ENCODE data around the gene RFC2. TPM values are rescaled to one million over a fixed set of nuclear protein-coding genes. Genes with fewer than 3 reads are reported as not detected.
"Not testable (repeated sequence)": the region's sequence is repeated elsewhere in the genome, so short reads cannot be mapped to it uniquely, and the experiment has no call there.

The RFC2 gene
- total RNA-seq, 1 experiment from 2014 or later: 27.4 TPM

DNA sequence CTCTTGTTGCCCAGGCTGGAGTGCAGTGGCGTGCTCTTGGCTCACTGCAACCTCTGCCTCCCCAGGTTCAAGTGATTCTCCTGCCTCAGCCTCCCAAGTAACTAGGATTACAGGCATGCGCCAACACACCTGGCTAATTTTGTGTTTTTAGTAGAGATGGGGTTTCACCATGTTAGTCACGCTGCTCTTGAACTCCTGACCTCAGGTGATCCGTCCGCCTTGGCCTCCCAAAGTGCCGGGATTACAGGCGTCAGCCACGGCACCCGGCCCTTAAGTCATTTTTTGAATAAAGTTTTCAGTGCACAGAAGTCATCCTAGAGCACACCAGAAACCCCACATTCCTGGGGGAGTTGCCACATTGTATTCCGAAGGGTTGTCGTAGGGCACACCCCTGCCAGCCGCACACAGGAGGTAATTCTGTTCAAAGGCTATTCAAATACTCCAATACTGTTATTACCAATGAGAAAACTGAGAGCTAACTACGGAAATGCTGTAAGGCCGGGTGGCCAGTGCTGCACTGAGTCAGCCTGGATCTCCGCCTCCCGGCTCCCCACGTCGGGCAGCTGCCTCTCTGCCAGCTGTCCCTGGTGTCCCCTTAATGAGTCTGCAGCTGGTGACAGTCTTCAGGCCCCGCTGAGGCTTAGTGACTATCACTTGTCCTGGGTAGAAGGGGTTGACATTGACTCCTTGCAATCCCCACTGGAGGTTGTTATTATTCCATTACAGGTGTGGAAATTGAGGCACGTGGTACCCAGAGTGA, 8.6 kb upstream of the RFC2 start:
- no peak for DNase-seq
- H3K4me3 ChIP-seq: no peak overlapping the region
- no peaks in the 10 kb centered on the region for H3K9me3 ChIP-seq
- no peaks in the 10 kb centered on the region for H3K36me3 ChIP-seq
- no peaks in the 10 kb centered on the region for H3K27me3 ChIP-seq

GRCh38 chr7:74258639-74259038, 4.4 kb upstream of the RFC2 start:
- Histone ChIP-seq H3K9me3 (no peaks in the 10 kb centered on the region), H3K4me3 (no peak overlapping the region), H3K27me3 (no peaks in the 10 kb centered on the region), H3K36me3 (no peaks in the 10 kb centered on the region)
- no peak for DNase-seq

GRCh38 chr7:74256491-74257408, 2.6 kb upstream of the RFC2 start:
- no peaks in the 10 kb centered on the region for H3K36me3 ChIP-seq
- no peak for DNase-seq
- no peaks in the 10 kb centered on the region for H3K27me3 ChIP-seq
- no peak overlapping the region for H3K4me3 ChIP-seq
- H3K9me3 ChIP-seq: no peaks in the 10 kb centered on the region

DNA sequence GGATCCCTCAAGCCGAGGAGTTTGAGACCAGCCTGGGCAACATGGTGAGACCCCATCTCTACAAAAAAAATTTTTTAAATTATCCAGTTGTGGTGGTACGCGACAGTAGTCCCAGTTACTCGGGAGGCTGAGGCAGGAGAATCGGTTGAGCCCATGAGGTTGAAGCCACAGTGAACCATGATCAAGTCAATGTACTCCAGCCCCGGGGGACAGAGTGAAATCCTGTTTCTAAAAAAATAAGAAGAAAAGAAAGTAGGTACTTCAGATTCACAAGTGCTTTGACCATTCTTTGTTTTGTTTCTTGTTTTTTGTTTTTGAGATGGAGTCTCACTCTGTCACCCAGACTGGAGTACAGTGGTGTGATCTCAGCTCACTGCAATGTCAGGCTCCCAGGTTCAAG, 1.3 kb upstream of the RFC2 start:
- peak overlapping the region; percentile 89; the same call in 1 of the 2 replicates for H3K4me3 ChIP-seq
- H3K36me3 ChIP-seq: peaks cover 10% of the 10 kb centered on the region
- not testable (repeated sequence) for H3K9me3 ChIP-seq, H3K27me3 ChIP-seq, DNase-seq

- H3K4me3 ChIP-seq: peak overlapping the region; percentile 89
- peaks cover 13% of the 10 kb centered on the region for H3K36me3 ChIP-seq
- H3K9me3 ChIP-seq: no peaks in the 10 kb centered on the region
- no peaks in the 10 kb centered on the region for H3K27me3 ChIP-seq
- DNase-seq: no peak
Measured at GRCh38 chr7:74254858-74255379, 720 bp upstream of the RFC2 start.

DNA sequence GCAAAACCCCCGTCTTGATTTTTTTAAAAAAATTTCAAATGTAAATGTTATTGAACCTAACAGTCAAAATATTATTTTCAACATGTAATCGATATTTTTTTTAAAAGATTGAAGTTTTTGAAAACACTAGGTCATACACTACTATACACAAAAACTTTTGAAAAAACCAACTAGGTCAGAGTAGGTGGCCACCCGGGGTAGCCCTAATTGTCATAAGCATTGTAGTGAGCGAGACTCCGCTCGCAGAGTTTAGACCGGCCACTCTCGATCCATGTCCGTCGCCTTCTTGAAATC, 417 bp downstream of the RFC2 start:
- Histone ChIP-seq H3K36me3 (peaks cover 18% of the 10 kb centered on the region), H3K4me3 (peak overlapping the region; percentile 89), H3K9me3 (no peaks in the 10 kb centered on the region), H3K27me3 (no peaks in the 10 kb centered on the region)
- DNase-seq: no peak

GRCh38 chr7:74253331-74253730, 868 bp downstream of the RFC2 start:
- DNase-seq: no peak
- Histone ChIP-seq H3K4me3 (peak overlapping the region; percentile 89), H3K27me3 (no peaks in the 10 kb centered on the region), H3K9me3 (no peaks in the 10 kb centered on the region), H3K36me3 (peaks cover 18% of the 10 kb centered on the region)

- DNase-seq: no peak
- Histone ChIP-seq H3K4me3 (peak overlapping the region; percentile 89; the same call in 1 of the 2 replicates), H3K36me3 (peaks cover 18% of the 10 kb centered on the region), H3K9me3 (no peaks in the 10 kb centered on the region), H3K27me3 (no peaks in the 10 kb centered on the region)
Measured at GRCh38 chr7:74252893-74253292, 1.3 kb downstream of the RFC2 start.

GRCh38 chr7:74249058-74249457, 5.1 kb downstream of the RFC2 start:
- not testable (repeated sequence) for H3K9me3 ChIP-seq, DNase-seq, H3K4me3 ChIP-seq, H3K27me3 ChIP-seq
- peaks cover 20% of the 10 kb centered on the region for H3K36me3 ChIP-seq

DNA sequence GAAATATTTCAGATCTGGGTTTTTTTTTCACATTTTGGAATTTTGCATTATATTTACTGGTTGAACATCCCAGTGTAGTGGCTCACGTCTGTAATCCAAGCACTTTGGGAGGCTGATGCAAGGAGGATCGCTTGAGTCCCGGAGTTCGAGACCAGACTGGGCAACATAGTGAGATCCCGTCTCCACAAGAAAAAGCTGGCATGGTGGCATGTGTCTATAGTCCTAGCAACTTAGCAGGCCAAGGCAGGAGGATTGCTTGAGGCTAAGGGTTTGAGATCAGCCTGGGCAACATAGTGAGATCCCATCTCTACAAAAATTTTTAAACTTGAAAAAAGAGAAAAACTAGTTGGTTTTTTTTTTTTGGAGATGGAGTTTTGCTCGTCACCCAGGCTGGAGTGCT, 6.0 kb downstream of the RFC2 start:
- Histone ChIP-seq H3K9me3 (no peaks in the 10 kb centered on the region), H3K27me3 (no peaks in the 10 kb centered on the region), H3K4me3 (no peak overlapping the region), H3K36me3 (peaks cover 20% of the 10 kb centered on the region)
- no peak for DNase-seq

- DNase-seq: no peak
- Histone ChIP-seq H3K27me3 (no peaks in the 10 kb centered on the region), H3K36me3 (peaks cover 26% of the 10 kb centered on the region), H3K9me3 (no peaks in the 10 kb centered on the region), H3K4me3 (no peak overlapping the region)
Measured at GRCh38 chr7:74246497-74246896, 7.7 kb downstream of the RFC2 start.

GRCh38 chr7:74242122-74242443, 12.1 kb downstream of the RFC2 start:
- Histone ChIP-seq H3K36me3 (peaks cover 6% of the 10 kb centered on the region), H3K27me3 (no peaks in the 10 kb centered on the region), H3K4me3 (no peak overlapping the region), H3K9me3 (no peaks in the 10 kb centered on the region)
- DNase-seq: no peak

DNA sequence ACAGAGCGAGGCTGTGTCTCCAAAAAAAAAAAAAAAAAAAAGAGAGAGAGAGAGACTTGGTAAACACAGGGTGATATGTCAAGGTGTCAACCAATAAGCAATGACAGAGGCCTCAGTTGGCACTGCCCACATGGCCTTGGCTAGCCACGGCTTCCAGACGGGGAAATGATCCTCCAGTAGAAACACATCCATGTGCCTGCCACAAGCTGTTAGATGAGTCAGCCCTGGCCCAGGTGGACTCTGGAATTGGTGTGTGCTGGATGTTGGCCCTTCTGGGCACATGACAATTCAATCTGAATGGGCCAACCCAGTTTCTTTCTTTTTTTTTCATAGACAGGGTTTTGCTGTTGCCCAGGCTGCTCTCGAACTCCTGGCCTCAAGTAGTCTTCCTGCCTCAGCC, 13.7 kb downstream of the RFC2 start:
- Histone ChIP-seq H3K4me3 (no peak overlapping the region), H3K27me3 (no peaks in the 10 kb centered on the region), H3K36me3 (peaks cover 7% of the 10 kb centered on the region), H3K9me3 (no peaks in the 10 kb centered on the region)
- no peak for DNase-seq

DNA sequence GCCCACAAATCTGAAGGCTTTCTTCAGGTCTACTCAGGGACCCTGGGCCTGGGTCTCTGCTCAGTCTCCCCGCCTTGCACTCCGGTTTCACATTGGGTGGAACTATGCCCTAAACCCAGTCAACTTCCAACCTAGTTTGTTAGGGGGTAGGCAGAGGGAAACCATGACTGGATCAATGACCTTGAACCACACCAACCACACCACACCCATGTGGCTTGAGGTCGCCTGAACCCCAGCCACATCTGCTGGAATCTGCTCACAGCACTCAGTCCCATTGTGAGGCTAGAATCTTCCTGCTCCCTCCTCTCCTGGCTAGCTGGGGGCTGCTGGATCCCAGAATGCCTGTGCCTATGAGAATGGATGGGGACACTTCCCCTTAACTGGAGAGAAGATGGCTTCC, 17.9 kb downstream of the RFC2 start:
- peaks cover 2% of the 10 kb centered on the region for H3K36me3 ChIP-seq
- no peaks in the 10 kb centered on the region for H3K27me3 ChIP-seq
- DNase-seq: no peak
- H3K9me3 ChIP-seq: no peaks in the 10 kb centered on the region
- H3K4me3 ChIP-seq: no peak overlapping the region

DNA sequence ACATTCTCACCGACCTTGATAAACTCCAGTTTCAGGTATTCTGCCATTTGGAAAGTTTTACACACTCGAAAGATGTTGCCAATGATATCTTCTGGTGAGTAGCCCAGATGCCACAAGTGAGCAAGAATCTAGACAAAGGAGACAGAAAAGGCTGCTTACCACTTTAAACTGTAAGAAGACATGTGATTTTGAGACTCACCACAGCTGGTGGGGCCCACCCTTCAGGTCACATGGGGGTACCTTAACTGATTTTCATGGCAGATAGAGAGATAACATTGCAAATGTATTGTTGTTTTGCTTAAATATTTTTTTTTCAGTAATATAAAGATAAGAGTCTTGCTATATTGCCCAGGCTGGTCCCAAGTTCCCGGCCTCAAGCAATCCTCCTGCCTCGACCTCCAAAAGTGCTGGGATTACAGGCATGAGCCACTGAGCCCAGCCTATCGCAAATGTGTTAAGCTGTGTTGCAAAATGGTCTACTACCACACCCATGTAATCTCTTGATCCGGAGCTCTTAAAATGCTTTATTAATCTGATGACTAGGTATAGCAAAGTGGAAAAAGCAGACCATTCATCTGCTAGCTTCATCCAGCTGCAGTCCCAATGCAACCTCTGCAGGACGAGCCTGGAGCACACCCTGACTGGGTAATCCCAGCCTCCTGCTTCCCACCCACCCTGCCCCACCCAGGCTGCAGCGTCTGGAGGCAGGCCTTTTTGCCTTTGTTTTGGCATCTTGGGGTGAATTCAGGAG, 18.5 kb downstream of the RFC2 start:
- no peaks in the 10 kb centered on the region for H3K9me3 ChIP-seq
- no peak overlapping the region for H3K4me3 ChIP-seq
- no peak for DNase-seq
- H3K36me3 ChIP-seq: peaks cover 2% of the 10 kb centered on the region
- H3K27me3 ChIP-seq: no peaks in the 10 kb centered on the region

GRCh38 chr7:74233655-74234285, 20.4 kb downstream of the RFC2 start:
- H3K9me3 ChIP-seq: no peaks in the 10 kb centered on the region
- H3K36me3 ChIP-seq: peaks cover 2% of the 10 kb centered on the region
- no peak for DNase-seq
- no peaks in the 10 kb centered on the region for H3K27me3 ChIP-seq
- H3K4me3 ChIP-seq: no peak overlapping the region

- no peaks in the 10 kb centered on the region for H3K27me3 ChIP-seq
- no peaks in the 10 kb centered on the region for H3K9me3 ChIP-seq
- no peak for DNase-seq
- peaks cover 5% of the 10 kb centered on the region for H3K36me3 ChIP-seq
- no peak overlapping the region for H3K4me3 ChIP-seq
Measured at GRCh38 chr7:74231232-74231590, 23.0 kb downstream of the RFC2 start.
